Raji (cell line): Measurements from ENCODE around the gene VPS26A.

Experiments used
- POLR2A ChIP-seq: IDR thresholded peaks from 2 replicates; pipeline ENCODE4 v1.6.1; 2011; ENCODE audit warnings: low read depth, low read length, control low read depth; ENCODE audit not compliant: insufficient read depth

Gene VPS26A

DNA sequence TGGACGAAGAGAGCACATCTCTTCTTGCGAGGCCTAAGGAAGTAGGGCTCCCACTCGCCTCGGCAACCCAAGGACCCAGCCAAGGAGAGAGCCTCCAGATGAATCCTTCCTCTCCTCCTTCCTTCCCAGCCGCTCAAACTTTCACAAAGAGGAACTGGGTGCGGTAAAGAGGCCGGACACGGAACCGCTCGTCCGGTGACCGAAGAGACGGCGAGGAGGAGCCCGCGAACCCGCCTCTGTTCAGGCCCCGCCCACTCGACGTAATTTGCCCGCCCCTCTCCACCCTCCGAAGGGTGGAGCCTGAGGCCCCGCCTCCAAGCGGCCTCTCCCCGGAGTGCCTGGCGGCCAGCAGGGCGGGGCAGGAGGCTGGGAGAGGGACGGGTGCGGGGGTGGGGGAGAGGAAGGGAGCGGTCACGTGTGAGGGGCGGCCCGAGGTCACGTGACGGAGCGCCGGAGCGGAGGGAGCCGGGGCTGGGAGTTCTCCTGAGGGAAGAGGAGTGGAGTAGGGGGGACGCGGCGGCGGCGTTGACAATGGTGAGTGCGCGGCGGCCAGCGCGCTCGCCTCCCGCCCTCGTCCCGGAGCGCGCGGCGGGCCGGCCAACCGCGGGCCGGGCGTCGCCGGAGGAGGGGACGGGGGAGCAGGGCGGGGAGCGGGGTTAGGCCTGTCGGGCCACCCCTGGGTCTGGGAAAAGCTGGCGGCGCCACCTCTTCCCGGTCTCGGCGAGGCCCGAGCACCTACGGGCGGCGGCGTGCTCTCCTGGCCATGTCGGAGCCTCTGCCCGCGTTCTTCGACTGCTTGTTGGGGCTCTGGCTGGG lies at the start of gene VPS26A:
TSS of gene VPS26A (plus strand) at position 432 of the 816 bp plus-strand sequence. CDS start at position 532, 100 bp downstream.
- TF ChIP-seq POLR2A = peak; percentile 88

DNA sequence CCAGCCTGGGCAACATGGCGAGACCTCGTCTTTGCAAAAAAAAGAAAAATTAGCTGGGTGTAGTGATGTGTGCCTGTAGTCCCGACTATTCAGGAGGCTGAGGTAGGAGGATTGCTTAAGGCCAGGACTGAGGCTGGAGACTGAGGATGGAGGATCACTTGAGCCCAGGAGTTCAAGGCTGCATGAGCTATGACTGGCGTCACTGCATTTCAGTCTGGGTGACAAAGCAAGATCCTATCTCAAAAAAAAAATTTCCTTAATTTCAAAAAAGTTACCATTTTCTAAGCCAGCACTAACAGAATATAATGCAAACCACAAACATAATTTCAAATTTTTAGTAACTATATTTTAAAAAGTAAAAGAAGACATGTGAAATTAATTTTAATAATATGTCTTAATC lies 49.4 kb upstream of the VPS26A start:
- no peak for TF ChIP-seq POLR2A

DNA sequence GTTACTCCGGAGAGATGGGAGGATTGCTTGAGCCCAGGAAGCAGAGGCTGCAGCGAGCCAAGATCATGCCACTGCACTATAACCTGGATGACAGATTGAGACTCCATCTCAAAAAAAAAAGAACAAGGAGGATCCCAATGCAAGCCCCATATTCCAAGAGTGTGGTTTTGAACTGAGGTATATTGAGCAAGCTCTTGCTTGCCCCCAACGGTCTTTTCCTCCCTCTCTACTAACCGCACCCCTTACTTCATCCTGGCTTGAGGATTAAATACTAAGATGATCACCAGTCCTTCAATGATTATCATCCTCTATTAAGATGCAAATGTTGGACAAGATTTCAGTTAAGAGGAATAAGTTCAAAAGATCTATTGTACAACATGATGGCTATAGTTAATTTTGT lies 48.5 kb upstream of the VPS26A start:
- TF ChIP-seq POLR2A = no peak

DNA sequence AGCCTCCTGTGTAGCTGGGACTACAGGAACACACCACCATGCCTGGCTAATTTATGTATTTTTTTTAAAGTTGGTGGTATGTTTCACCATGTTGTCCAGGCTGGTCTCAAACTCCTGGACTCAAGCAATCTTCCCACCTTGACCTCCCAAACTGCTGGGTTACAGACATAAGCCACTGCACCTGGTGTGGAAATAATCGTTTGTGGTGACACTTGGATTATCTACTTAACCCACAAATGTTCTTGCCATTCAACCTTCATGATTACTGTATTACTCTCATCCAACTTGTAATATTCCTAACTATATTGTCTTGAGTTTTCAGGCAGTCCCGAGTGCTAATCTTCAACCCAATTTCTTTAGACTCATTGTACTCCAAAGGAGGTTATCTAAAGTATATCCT lies 45.7 kb upstream of the VPS26A start:
- TF ChIP-seq POLR2A = no peak

DNA sequence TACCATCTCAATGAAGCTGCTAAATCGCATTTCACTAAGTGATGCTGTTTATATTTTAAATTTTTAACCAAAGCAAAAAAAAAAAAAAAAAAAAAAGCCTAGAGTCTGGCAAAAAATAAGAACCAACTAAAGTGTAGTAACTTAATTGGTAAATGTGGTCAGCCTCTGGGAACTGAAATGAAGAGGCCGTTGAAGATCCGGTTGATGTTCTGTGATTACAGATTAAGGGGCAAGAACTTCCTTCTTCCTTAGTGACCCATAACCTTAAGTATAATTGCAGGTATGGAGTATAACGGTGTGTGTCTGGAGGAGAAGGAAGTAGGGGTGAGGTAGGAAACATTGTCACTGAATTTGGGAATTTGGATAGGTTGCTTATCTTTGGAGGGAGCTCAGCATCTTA lies 43.8 kb upstream of the VPS26A start:
- TF ChIP-seq POLR2A = no peak

DNA sequence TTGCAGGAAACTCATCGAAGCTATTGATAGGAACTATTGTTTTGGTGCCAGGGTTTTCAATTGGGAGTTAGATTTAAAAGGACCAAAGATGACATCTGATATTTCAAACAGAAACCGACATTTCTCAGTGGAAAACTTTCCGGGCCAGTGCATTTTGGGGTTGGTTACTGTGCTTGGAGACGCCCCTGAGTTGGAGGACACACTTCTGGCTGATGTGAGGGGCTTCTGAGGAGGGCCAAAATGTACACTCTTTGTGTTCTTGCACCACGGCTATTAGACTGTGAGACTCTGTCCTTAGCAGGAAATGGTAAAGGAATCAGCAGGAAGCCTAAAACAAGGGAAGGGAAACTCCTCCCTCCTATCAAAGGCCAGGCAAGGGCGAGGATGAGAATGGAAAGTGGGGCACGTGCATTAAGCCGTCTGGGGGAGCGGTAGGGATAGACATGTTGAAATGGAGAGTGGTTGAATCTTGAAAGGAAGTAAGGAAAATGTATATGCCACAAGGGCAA lies 37.9 kb upstream of the VPS26A start:
- no peak for TF ChIP-seq POLR2A

DNA sequence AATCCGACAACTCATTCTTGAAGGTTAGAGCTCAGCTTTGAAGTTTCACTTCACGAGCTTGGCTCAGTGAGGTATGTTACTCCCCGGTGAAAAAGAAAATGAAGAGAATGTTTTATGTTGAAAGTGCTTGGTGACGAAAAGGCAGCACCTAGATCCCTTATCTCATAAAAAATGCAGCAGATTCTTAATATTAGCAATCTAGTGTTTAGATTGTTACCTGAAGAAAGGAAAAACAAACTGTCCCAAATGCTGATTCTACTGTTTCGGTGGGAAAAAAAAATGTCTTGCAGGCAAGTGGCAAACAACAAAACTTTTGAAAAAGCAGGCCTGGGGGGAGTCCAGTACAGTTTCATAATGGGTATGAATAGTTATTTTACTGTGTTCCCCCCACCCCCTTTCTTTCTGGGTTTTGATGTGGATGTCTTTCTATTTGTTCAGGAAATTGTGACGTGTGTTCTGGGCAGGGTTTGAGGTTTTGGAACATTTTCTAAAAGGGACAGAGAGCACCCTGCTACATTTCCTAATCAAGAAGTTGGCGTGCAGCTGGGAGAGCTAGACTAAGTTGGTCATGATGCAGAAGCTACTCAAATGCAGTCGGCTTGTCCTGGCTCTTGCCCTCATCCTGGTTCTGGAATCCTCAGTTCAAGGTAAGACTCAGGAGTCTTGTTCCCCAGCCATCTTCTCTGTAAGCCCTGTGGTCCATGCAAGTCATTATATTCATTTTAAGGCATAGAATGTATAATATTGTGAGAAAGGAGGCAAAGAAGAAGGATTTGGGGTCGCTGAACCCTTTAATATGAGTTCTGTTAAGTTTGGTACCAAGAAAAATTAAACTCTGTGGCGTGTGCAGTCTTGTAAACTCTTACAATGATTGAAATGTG lies 36.1 kb upstream of the VPS26A start, which contains the start of gene SRGN:
TSS of gene SRGN (plus strand) at position 514 of the 881 bp plus-strand sequence. CDS start at position 569, 55 bp downstream.
- peak; percentile 79 for TF ChIP-seq POLR2A

DNA sequence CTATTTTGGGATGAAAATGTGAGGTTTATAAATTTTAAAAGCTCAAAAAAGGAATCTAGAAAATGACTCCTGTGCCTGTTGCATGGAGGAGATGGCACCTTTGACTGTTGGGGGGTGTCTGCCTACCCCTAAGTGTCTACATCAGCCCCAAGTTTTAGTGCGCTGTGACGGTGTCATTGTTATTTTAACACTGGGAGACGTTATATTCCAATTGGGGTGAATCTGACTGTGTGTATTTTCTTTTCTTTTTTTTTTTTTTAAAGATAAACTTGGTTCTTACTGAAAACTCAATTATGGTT lies 35.6 kb upstream of the VPS26A start:
- TF ChIP-seq POLR2A = no peak

DNA sequence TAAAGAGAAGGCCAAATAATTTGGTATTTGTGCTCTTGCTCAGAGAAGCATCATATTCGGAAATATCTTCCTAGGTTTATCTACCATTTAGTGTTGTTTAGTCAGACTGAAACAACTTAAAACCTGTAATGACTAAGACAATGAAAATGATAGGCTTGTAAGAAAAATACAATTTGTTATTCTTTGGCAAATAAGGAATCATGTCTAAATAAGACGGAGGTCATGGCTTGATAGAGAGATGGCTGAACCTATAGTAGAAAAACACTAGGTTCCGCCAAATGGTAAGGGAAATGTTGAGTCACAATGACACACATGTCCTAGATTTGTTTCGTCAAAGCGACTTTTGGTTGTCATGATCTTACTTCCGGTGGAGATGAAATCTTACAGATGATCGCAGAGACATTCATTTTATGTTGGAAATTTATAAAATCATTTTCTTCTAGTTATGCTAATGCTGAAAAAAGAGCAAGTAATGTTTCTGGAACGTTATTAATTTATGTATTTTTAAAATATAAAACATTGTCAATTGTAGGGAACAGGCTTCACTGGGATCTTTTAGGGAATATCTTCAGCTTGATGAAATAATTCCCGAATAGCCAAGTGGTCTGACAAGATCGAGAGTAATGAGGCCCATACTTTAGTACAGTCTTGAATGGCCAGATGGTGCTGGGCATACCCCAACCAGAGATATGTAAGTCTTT lies 35.0 kb upstream of the VPS26A start:
- TF ChIP-seq POLR2A = no peak

DNA sequence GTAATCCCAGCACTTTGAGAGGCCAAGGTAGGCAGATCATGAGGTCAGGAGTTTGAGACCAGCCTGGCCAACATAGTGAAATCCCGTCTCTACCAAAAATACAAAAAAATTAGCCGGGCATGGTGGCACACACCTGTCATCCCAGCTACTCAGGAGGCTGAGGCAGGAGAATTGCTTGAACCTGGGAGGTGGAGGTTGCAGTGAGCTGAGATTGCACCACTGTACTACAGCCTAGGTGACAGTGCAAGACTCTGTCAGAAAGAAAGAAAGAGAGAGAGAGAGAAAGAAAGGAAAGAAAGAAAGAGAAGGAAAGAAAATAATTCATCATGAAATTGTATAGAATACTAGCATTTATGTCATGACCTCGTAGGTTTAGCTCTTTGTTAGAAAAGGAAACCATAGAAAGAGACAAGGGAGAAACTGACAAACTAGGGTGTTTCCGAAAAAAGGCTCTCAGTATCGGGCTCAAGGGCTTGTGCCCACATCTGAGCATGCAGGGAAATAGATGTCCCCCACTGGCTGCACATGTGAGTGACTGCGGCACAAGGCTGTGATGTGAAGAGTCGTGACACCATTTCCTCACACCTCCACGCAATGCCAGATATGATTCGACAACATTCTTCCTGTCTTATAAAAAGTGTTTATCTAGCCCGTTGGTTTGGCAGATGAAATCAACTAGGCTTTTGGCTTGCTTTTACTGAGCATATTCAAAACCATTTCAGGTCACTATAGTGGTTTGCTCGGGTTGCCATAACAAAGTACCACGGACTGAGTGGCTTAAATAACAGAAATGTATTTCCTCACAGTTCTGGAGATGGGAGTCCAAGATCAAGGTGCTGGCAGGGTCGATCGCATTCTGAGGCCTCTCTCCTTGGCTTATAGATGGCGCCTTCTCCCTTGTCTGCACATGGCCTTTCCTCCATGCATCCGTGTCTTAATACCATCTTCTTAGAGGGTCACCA lies 34.1 kb upstream of the VPS26A start:
- TF ChIP-seq POLR2A = no peak

DNA sequence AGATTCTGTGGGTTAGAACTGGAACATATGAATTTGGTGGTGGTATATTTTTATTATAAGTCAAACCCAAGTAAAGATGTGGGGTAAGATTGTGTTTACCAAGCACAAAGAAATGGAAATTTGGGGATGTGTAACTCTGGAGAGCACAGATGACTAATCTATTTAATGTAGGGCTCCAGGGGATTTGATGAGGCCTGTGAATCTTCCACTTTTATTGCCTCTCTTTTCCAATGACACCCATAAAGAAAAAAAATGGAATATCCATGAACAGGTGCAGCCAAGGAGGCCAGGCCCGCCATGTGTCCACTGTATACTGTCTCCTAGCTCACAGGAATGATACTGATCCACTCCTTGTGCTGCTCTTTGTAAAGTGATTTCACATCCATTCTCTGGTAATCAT lies 33.3 kb upstream of the VPS26A start:
- no peak for TF ChIP-seq POLR2A

DNA sequence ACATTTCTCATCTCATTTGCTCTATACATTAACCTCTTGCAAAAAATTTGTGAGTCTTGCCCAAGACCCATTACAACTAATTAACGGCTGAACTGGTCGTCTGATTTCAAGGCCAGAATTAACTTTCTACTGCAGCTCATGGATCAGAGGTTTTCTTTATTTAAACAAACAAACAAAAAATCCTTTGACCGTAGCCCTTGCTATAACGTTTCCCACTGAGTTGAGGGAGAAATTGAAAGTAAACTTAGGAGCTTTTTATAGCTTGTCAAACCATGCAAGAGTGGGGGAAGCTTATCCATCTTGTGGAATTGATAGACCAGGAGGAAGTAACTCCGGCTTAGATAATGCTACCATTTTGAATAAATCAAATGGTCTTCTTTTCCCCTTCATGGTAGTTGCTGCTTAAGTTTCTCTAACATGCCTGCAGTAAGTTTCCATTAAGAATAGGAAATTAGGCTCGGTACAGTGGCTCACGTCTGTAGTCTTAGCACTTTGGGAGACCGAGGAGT lies 32.8 kb upstream of the VPS26A start:
- TF ChIP-seq POLR2A = no peak

DNA sequence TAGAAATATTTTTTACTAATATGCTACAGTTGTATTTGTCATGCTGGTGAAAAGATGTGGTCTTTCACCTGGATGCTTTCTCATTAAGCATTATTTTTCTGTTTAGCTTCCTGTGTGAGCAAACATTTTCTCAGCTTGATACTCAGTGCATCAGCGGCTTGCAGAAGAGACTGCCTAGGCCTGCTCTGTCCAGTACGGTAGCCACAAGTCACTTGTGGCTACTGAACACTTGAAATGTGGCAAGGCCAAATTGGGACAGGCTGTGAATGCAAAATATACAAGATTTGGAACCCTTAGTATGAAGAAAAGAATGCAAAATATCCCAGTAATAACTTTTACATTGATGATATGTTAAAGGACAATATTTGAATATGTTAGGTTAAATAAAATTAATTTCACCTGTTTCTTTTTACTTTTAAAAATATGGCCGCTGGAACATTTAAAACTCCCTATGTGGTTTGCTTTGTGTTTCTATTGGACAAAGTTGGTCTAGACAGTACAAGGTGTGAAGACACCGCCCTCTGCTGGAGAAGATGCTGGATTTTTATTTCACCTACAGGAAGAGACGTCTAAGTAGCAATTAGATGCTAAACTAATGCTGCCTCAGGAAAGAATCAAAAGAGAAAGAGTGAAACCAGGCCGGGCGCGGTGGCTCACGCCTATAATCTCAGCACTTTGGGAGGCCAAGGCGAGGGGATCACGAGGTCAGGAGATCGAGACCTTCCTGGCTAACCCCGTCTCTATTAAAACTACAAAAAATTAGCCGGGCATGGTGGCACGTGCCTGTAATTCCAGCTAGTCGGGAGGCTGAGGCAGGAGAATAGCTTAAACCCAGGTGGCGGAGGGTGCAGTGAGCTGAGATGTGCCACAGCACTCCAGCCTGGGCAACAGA lies 30.8 kb upstream of the VPS26A start:
- TF ChIP-seq POLR2A = no peak

DNA sequence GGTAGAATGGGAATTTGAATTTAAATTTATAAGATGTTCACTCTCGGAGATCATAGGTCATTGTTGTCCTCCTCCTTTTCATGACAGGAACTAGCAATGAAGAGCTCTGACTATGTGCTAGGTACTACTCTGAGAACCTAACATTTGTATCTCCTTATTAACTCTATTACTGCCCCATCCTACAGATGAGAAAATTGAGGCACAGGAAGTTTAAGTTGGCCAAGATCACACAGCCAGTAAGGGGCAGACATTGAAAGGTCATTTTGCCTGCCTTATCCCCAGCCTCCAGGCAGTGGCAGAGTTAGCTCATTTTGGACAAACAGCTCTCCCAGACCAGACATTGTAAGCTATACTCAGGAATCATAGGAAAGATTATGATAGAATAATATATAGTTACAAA lies 30.0 kb upstream of the VPS26A start:
- TF ChIP-seq POLR2A = no peak

DNA sequence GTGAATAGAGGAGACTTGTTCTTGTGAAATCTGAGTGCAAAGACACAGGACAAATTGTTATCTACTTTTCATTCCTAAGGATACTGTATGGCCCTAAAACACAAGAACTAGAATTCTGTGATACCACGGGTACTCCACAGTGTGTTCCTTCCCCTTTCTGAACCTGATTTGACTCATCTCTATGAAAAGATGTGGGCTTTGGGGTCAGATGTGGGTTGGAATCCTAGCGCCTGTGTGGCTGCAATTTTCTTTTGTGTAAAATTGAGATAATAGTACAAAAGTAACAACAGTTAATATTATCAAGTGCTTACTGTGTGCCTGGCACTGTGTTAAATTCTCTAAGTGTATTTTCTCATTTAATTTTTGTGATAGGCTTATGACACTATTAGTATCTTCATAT lies 27.9 kb upstream of the VPS26A start:
- no peak for TF ChIP-seq POLR2A
